ENCODE data around the gene ACSL5. TPM values are rescaled to one million over a fixed set of nuclear protein-coding genes. Genes with fewer than 3 reads are reported as not detected.

ACSL5 gene
- total and polyA plus RNA-seq, 2 of the 8 experiments (the other 6 are each of a cell fraction or from before 2014, with no cell fraction given), result not detected

DNA sequence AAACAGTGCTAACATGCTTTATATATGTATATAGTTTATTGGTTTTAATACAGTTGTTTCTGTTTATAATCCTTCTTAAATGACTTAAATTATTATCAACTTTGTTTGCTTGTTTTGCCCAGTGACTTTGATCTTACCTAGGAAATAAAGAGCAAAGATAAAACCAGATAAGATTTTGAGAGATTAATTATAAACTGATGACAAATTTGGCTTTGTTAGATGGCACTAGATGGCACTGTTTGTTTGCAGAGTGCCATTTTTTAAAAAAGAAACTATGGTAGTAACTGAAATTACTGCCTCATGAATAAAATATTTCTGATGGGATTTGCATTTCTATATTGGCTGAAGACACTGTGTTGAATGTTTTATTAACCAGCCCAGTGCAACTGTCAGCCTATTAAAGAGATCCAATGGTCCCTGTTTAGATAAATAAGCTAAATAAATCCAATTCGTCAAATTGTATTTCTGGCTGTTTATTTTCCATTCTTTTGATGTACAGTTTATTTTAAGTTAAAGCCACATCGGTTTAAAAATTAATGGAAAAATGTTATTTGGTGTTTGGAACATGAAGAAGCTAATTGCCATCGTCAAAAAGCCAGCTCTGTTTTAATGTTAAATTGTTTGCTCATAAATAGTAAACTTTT is 101.8 kb downstream of the ACSL5 start:
- H4K91ac ChIP-seq (replicated peaks; ENCODE audit: insufficient read length, low read length), result no peak overlapping the region
- DNase-seq (ENCODE audit: low read depth in 1 of 2, low spot score in 2 of 2) (no peak), FAIRE-seq (no peak)
- H3K79me1 ChIP-seq (ENCODE audit: low read depth, low read length), result no peaks in the 10 kb centered on the region
- H3K9me3 ChIP-seq (ENCODE audit: insufficient read depth in 2 of 2, low read depth in 1 of 2, low read length in 1 of 2), result no peaks in the 10 kb centered on the region
- ChIA-PET POLR2A (ENCODE audit: partially characterized antibody) (no interaction called here), CTCF (ENCODE audit: partially characterized antibody) (interaction anchor here (0.7 to 1.2 kb wide), 6 partner anchors 9 to 909 kb away, joined by 3 to 5 read pairs (median 3); no protein-coding TSS in a partner anchor)
- no peak overlapping the region for H2BK5ac ChIP-seq (ENCODE audit: low read depth, low read length)
- H2BK120ac ChIP-seq (replicated peaks; ENCODE audit: low read depth, low read length), result no peak overlapping the region
- H3K27ac ChIP-seq (ENCODE audit: low read depth, low read length), result no peak overlapping the region
- no peak overlapping the region for H2BK15ac ChIP-seq (ENCODE audit: low read length)
- H4K20me1 ChIP-seq (replicated peaks in 1 of 2; ENCODE audit: control insufficient read depth in 1 of 2, insufficient read depth in 2 of 2, low read length in 2 of 2), result peaks cover 0 to 2% of the 10 kb centered on the region in 2 experiments
- H4K5ac ChIP-seq (ENCODE audit: insufficient read length, low read depth, low read length), result no peak overlapping the region
- no peak overlapping the region for H2AK5ac ChIP-seq (ENCODE audit: low read depth, low read length)
- 86% methylated on average over 3 of the region's 3 CpGs; no CpG with 5 or more reads in 1 of the 2 experiments for WGBS, 2 experiments (ENCODE audit: extremely low coverage in 1 of 2, insufficient coverage in 1 of 2, insufficient read length in 1 of 2, insufficient replicate concordance in 2 of 2, low coverage in 1 of 2, low lambda C conversion rate in 2 of 2, missing lambda C conversion rate in 1 of 2)
- H3K23me2 ChIP-seq (ENCODE audit: low read depth, low read length), result no peaks in the 10 kb centered on the region
- no peak overlapping the region for H3K9ac ChIP-seq (replicated peaks in 1 of 4; ENCODE audit: extremely low read depth in 1 of 4, low read depth in 3 of 4, low read length in 3 of 4)
- no peak overlapping the region for H4K8ac ChIP-seq (ENCODE audit: extremely low read depth, insufficient read depth, low read length)
- no peak overlapping the region for H3K4me3 ChIP-seq (ENCODE audit: extremely low read depth in 1 of 4, insufficient read depth in 2 of 4, low read depth in 3 of 4, low read length in 4 of 4)
- H3K14ac ChIP-seq (ENCODE audit: insufficient read length), result no peak overlapping the region
- H3K79me2 ChIP-seq (ENCODE audit: control insufficient read depth in 1 of 2, insufficient read depth in 2 of 2, low read length in 2 of 2), result no peaks in the 10 kb centered on the region
- H3K56ac ChIP-seq (replicated peaks; ENCODE audit: insufficient read length, low read depth, low read length), result no peak overlapping the region
- no peak overlapping the region for H3K4me2 ChIP-seq (ENCODE audit: insufficient read depth in 1 of 2, low read depth in 2 of 2, low read length in 2 of 2)
- H2BK20ac ChIP-seq (ENCODE audit: low read length), result no peak overlapping the region
- H3K27me3 ChIP-seq (replicated peaks in 1 of 4; ENCODE audit: control insufficient read depth in 3 of 4, extremely low read depth in 1 of 4, insufficient read depth in 3 of 4, low read length in 3 of 4), result no peaks in the 10 kb centered on the region
- no peak overlapping the region for H3K23ac ChIP-seq (ENCODE audit: insufficient read length)
- no peak overlapping the region for H3K4ac ChIP-seq (replicated peaks; ENCODE audit: insufficient read length, low read depth, low read length)
- H3K36me3 ChIP-seq (ENCODE audit: control insufficient read depth in 2 of 4, insufficient read depth in 4 of 4, low read length in 3 of 4), result no peaks in the 10 kb centered on the region; a peak in 1 of 8 replicates
- H2BK12ac ChIP-seq (ENCODE audit: low read depth, low read length), result no peak overlapping the region
- no peak overlapping the region for H3K18ac ChIP-seq (ENCODE audit: extremely low read depth, low read length)
- no peak overlapping the region for H2AFZ ChIP-seq (ENCODE audit: low read length)
- peaks cover 0 to 4% (median under 1%) of the 10 kb centered on the region in 4 experiments; a peak in 1 of 7 replicates for H3K4me1 ChIP-seq (replicated peaks in 1 of 4; ENCODE audit: control insufficient read depth in 3 of 4, insufficient read depth in 4 of 4, low read length in 3 of 4)
- TF ChIP-seq CTCF (IDR thresholded peaks at IDR 0.05; ENCODE audit: control extremely low read depth in 1 of 3, insufficient read depth in 1 of 3, low read depth in 1 of 3, low read length in 3 of 3) (peak in 1 of 3 experiments; percentile 22; a peak in 2 of 4 replicates), EGR1 (IDR thresholded peaks at IDR 0.05; ENCODE audit: borderline replicate concordance, low read depth, low read length) (no peak), ZNF274 (IDR thresholded peaks at IDR 0.05; ENCODE audit: borderline replicate concordance, extremely low read depth, low read length) (no peak), ATF2 (IDR thresholded peaks at IDR 0.05; ENCODE audit: low read length) (no peak), RAD21 (IDR thresholded peaks at IDR 0.05 in 1 of 2, conservative IDR thresholded peaks at IDR 0.05 in 1 of 2; ENCODE audit: low read depth in 2 of 2, low read length in 2 of 2) (peak; percentile 45 to 61), JUN (IDR thresholded peaks at IDR 0.05; ENCODE audit: low read depth, low read length) (no peak), SUZ12 (IDR thresholded peaks at IDR 0.05; ENCODE audit: low read length) (no peak), EZH2 (IDR thresholded peaks at IDR 0.05; ENCODE audit: low read depth, low read length, severe bottlenecking) (no peak)
